ENCODE results near the gene CLASRP. TPM values are rescaled to one million over a fixed set of nuclear protein-coding genes. Genes with fewer than 3 reads are reported as not detected.

The CLASRP gene
- polyA plus RNA-seq, 1 donor from 2014 or later: 27.0 TPM

Other genes with a start within 250 kb of the CLASRP start
- gene BCAM, start 229.9 kb upstream of the CLASRP start, polyA plus RNA-seq: not detected
- gene NECTIN2, start 192.7 kb upstream of the CLASRP start, polyA plus RNA-seq: not detected
- 42.6 TPM for gene TOMM40, start 147.8 kb upstream of the CLASRP start, polyA plus RNA-seq
- not detected for gene APOE, start 133.2 kb upstream of the CLASRP start, polyA plus RNA-seq
- gene APOC1, start 124.4 kb upstream of the CLASRP start, polyA plus RNA-seq: not detected
- gene APOC4, start 96.8 kb upstream of the CLASRP start, polyA plus RNA-seq: not detected
- gene APOC2, start 93.0 kb upstream of the CLASRP start, polyA plus RNA-seq: not detected
- 29.2 TPM for gene CLPTM1, start 83.7 kb upstream of the CLASRP start, polyA plus RNA-seq
- 89.8 TPM for gene RELB, start 37.6 kb upstream of the CLASRP start, polyA plus RNA-seq
- gene ZNF296, start 37.4 kb downstream of the CLASRP start, polyA plus RNA-seq: 74.4 TPM
- 115 TPM for gene GEMIN7, start 40.2 kb downstream of the CLASRP start, polyA plus RNA-seq
- gene PPP1R37, start 54.1 kb downstream of the CLASRP start, polyA plus RNA-seq: 2.3 TPM
- gene NKPD1, start 121.9 kb downstream of the CLASRP start, polyA plus RNA-seq: not detected
- 158 TPM for gene TRAPPC6A, start 139.2 kb downstream of the CLASRP start, polyA plus RNA-seq
- 16.2 TPM for gene BLOC1S3, start 139.7 kb downstream of the CLASRP start, polyA plus RNA-seq
- not detected for gene EXOC3L2, start 206.4 kb downstream of the CLASRP start, polyA plus RNA-seq
- 0.58 TPM for gene MARK4, start 212.2 kb downstream of the CLASRP start, polyA plus RNA-seq

All from IgD-negative memory B cell (primary cell).